IPS DF 6.9 (cell line): ENCODE results near the gene SLC7A5.
"Not testable (repeated sequence)": the region's sequence is repeated elsewhere in the genome, so short reads cannot be mapped to it uniquely, and the experiment has no call there.

Experiments used
- DNase-seq: peaks from one replicate; pipeline ENCODE4 v3.0.0-alpha.2; 2013; ENCODE audit warnings: low read depth, low spot score
- H3K27ac ChIP-seq: one replicate; pipeline ENCODE4 v1.5.1; 2013; ENCODE audit warnings: low read length, control low read depth
- H3K27me3 ChIP-seq: 2 replicates; pipeline ENCODE4 v1.6.1; 2013; ENCODE audit warnings: mild to moderate bottlenecking, low read length; ENCODE audit not compliant: control insufficient read depth, insufficient read depth
- H3K36me3 ChIP-seq: 2 replicates; pipeline ENCODE4 v1.6.1; 2013; ENCODE audit warnings: low read length; ENCODE audit not compliant: control insufficient read depth, insufficient read depth
- H3K4me1 ChIP-seq: 2 replicates; pipeline ENCODE4 v1.6.1; 2013; ENCODE audit warnings: low read length; ENCODE audit not compliant: control insufficient read depth, insufficient read depth
- H3K4me3 ChIP-seq: 2 replicates; pipeline ENCODE4 v1.5.1; 2013; ENCODE audit warnings: mild to moderate bottlenecking, low read length
- H3K9me3 ChIP-seq: 2 replicates; pipeline ENCODE4 v1.6.1; 2013; ENCODE audit warnings: low read length, inconsistent platforms; ENCODE audit not compliant: control insufficient read depth, insufficient read depth
- WGBS: extraction: QIAGEN DNeasy Blood & Tissue Kit; methylation state at CpG from one replicate; pipeline ENCODE4 v1.1.7; 2013; ENCODE audit warnings: mixed read lengths, missing lambda C conversion rate; ENCODE audit not compliant: insufficient read length, insufficient coverage; 5-methylcytosine and 5-hydroxymethylcytosine counted together

Gene SLC7A5

DNA sequence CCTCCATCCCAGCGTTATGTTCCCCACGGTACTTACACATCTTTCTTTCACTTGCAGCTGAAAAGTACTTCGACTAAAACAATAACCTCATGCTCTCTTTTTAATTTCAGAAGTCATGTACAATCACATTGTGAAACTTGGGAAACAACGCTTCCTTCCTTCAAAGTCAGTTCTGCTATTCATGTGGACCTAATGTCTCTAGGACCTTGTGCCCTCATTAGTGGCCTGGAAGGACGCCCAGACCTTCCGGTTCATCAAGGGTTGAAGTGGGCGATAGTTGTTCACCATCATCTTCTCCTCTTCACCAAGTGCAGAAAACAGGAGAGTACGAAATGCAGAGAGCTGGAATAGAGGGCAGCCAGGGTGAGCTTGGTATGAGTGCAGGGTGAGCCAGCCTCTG, 18.6 kb upstream of the SLC7A5 start:
- no CpG with 5 or more reads among the region's 8 CpGs for WGBS
- not testable (repeated sequence) for H3K4me3 ChIP-seq, DNase-seq, H3K9me3 ChIP-seq, H3K4me1 ChIP-seq, H3K27me3 ChIP-seq, H3K27ac ChIP-seq, H3K36me3 ChIP-seq

DNA sequence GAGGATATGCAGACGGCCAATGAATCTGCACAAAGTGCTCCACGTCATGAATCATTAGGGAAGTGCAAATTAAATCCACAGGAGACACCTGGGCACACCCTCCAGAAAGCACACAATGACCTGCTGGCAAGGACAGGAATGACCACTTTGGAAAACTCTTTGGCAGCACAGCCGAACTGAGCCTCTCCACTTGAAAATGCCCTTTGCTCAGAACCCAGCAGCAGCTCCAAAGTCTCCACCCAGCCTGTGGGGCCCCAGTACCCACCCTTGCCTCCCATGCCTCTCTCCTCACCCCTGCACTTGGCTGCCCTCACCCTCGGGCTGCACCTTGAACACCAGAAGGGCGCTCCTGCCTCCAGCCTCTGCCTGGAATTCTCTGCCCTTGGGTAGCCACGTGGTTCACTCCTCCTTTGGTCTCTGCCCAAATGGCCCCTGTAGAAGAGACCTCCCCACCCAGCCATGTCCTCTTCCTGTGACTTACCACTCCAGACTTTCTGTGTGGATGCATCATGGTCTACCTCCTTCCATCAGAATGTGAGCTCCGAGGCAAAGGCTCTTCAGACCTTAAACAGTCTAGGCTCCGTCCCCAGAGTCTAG, 16.2 kb upstream of the SLC7A5 start:
- H3K27me3 ChIP-seq: not testable (repeated sequence)

GRCh38 chr16:87882436-87883019, 13.2 kb upstream of the SLC7A5 start:
- no peaks in the 10 kb centered on the region for H3K9me3 ChIP-seq
- H3K27me3 ChIP-seq: no peaks in the 10 kb centered on the region
- H3K4me3 ChIP-seq: no peak overlapping the region
- no peaks in the 10 kb centered on the region for H3K36me3 ChIP-seq
- no CpG with 5 or more reads among the region's 29 CpGs for WGBS
- no peak overlapping the region for H3K27ac ChIP-seq
- no peak for DNase-seq
- H3K4me1 ChIP-seq: no peaks in the 10 kb centered on the region; the same call in 1 of the 2 replicates

More for the DNA sequence above, 16.2 kb upstream of the SLC7A5 start:
- not testable (repeated sequence) for H3K4me1 ChIP-seq, H3K4me3 ChIP-seq, DNase-seq, H3K27ac ChIP-seq, H3K36me3 ChIP-seq, H3K9me3 ChIP-seq
- WGBS: no CpG with 5 or more reads among the region's 8 CpGs

GRCh38 chr16:87881324-87882200, 12.3 kb upstream of the SLC7A5 start:
- no CpG with 5 or more reads among the region's 24 CpGs for WGBS
- no peaks in the 10 kb centered on the region for H3K36me3 ChIP-seq
- H3K27me3 ChIP-seq: no peaks in the 10 kb centered on the region
- H3K27ac ChIP-seq: no peak overlapping the region
- no peaks in the 10 kb centered on the region; the same call in 1 of the 2 replicates for H3K4me1 ChIP-seq
- H3K9me3 ChIP-seq: no peaks in the 10 kb centered on the region
- no peak for DNase-seq
- H3K4me3 ChIP-seq: no peak overlapping the region

GRCh38 chr16:87880117-87880696, 10.9 kb upstream of the SLC7A5 start:
- no peaks in the 10 kb centered on the region for H3K36me3 ChIP-seq
- DNase-seq: no peak
- no CpG with 5 or more reads among the region's 17 CpGs for WGBS
- no peaks in the 10 kb centered on the region for H3K9me3 ChIP-seq
- H3K4me1 ChIP-seq: no peaks in the 10 kb centered on the region; the same call in 1 of the 2 replicates
- H3K4me3 ChIP-seq: no peak overlapping the region
- H3K27me3 ChIP-seq: no peaks in the 10 kb centered on the region
- H3K27ac ChIP-seq: no peak overlapping the region

DNA sequence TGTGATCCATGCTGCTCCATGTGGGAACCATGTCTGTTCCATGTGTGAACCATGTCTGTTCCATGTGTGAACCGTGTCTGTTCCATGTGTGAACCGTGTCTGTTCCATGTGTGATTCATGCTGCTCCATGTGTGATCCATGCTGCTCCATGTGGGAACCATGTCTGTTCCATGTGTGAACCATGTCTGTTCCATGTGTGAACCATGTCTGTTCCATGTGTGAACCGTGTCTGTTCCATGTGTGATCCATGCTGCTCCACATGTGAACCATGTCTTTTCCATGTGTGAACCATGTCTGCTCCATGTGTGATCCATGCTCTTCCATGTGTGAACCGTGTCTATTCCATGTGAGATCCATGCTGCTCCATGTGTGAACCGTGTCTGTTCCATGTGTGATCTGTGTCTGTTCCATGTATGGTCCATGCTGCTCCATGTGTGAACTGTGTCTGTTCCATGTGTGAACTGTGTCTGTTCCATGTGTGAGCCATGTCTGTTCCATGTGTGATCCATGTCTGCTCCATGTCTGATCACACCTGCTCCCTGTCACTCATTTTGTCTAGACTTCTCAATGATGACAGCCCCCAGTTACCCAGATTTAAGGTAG, 10.2 kb upstream of the SLC7A5 start:
- WGBS: no CpG with 5 or more reads among the region's 5 CpGs
- not testable (repeated sequence) for H3K4me3 ChIP-seq, H3K4me1 ChIP-seq, H3K27me3 ChIP-seq, H3K27ac ChIP-seq, H3K9me3 ChIP-seq, DNase-seq, H3K36me3 ChIP-seq

DNA sequence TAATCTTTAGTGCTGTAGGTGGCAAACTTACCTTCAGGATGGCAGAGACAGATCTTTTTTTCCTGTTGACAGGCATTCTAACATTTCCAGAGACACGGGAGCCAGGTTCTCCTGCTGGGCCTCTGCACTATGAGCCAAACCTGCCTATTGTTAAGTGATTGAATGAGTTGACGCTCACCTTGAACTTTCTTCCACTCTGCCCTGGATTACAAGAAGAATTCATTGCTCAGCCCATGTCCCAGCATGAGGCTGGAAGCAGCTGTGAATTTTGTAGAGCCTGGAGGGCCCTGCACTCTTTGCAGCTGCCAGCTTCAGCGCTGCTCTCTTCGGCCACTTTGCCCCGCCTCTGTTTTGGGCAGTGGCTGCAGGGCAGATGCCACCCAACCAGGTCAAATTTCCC, 9.4 kb upstream of the SLC7A5 start:
- WGBS: no CpG with 5 or more reads among the region's 5 CpGs
- Histone ChIP-seq H3K9me3 (no peaks in the 10 kb centered on the region), H3K27me3 (no peaks in the 10 kb centered on the region), H3K4me1 (no peaks in the 10 kb centered on the region; the same call in 1 of the 2 replicates), H3K4me3 (no peak overlapping the region), H3K27ac (no peak overlapping the region), H3K36me3 (no peaks in the 10 kb centered on the region)
- no peak for DNase-seq

- no peaks in the 10 kb centered on the region; the same call in 1 of the 2 replicates for H3K4me1 ChIP-seq
- no peak for DNase-seq
- no peaks in the 10 kb centered on the region for H3K9me3 ChIP-seq
- no peak overlapping the region for H3K27ac ChIP-seq
- no peaks in the 10 kb centered on the region for H3K27me3 ChIP-seq
- WGBS: no CpG with 5 or more reads among the region's 19 CpGs
- H3K4me3 ChIP-seq: no peak overlapping the region
- no peaks in the 10 kb centered on the region for H3K36me3 ChIP-seq
Observed at GRCh38 chr16:87877942-87878507, 8.7 kb upstream of the SLC7A5 start.

- DNase-seq: no peak
- H3K9me3 ChIP-seq: no peaks in the 10 kb centered on the region
- no peak overlapping the region for H3K27ac ChIP-seq
- H3K4me1 ChIP-seq: peaks cover 5% of the 10 kb centered on the region
- no peaks in the 10 kb centered on the region for H3K36me3 ChIP-seq
- no peak overlapping the region for H3K4me3 ChIP-seq
- H3K27me3 ChIP-seq: no peaks in the 10 kb centered on the region
- WGBS: no CpG with 5 or more reads among the region's 24 CpGs
Observed at GRCh38 chr16:87874639-87875427, 5.5 kb upstream of the SLC7A5 start.
